SU-DHL-6 (cell line): Measurements from ENCODE around the gene TMEM108.

ENCODE experiments used
- H2AFZ ChIP-seq: fragments of 200-600 bp; sonication (generic); 2 replicates; pipeline ENCODE4 v1.6.1; 2014; ENCODE audit warnings: low read depth, mild to moderate bottlenecking, moderate library complexity, mixed read lengths, antibody characterized with exemption, low read length; ENCODE audit not compliant: severe bottlenecking
- H3F3A ChIP-seq: fragments of 200-600 bp; shearing (Covaris generic); 2 replicates; pipeline ENCODE4 v1.6.0; 2016; ENCODE audit warnings: antibody characterized with exemption, mild to moderate bottlenecking; ENCODE audit not compliant: insufficient read depth
- H3K27ac ChIP-seq: fragments of 200-600 bp; sonication (generic); 2 replicates; pipeline ENCODE4 v1.5.1; 2016; ENCODE audit warnings: low read depth, mild to moderate bottlenecking, low read length, moderate library complexity, mixed read lengths
- H3K27me3 ChIP-seq: fragments of 200-600 bp; sonication (generic), shearing (Covaris generic); 2 replicates; pipeline ENCODE4 v1.6.0; 2014; ENCODE audit warnings: mild to moderate bottlenecking, low read length
- H3K36me3 ChIP-seq: fragments of 200-600 bp; sonication (generic); 2 replicates; pipeline ENCODE4 v1.6.1; 2014; ENCODE audit warnings: mild to moderate bottlenecking, low read length, mixed read lengths
- H3K4me2 ChIP-seq: fragments of 300-600, 200-600 bp; shearing (Covaris generic), sonication (generic); 2 replicates; pipeline ENCODE4 v1.6.0; 2014; ENCODE audit warnings: low read length, low read depth, mild to moderate bottlenecking; ENCODE audit not compliant: poor library complexity, severe bottlenecking
- H3K4me3 ChIP-seq: fragments of 200-600 bp; sonication (generic); 2 replicates; pipeline ENCODE4 v1.5.1; 2014; ENCODE audit warnings: antibody characterized with exemption, low read length, mild to moderate bottlenecking, mixed read lengths; ENCODE audit not compliant: insufficient read depth, poor library complexity, severe bottlenecking
- H3K79me2 ChIP-seq: fragments of 200-600 bp; sonication (generic); 2 replicates; pipeline ENCODE4 v1.6.1; 2014; ENCODE audit warnings: mild to moderate bottlenecking, low read length, moderate library complexity; ENCODE audit not compliant: insufficient read depth
- H3K9ac ChIP-seq: fragments of 200-600 bp; sonication (generic); 2 replicates; pipeline ENCODE4 v1.7.0; 2014; ENCODE audit warnings: mild to moderate bottlenecking, low read length
- H3K9me2 ChIP-seq: fragments of 200-600 bp; sonication (generic); replicated peaks from 2 replicates; pipeline ENCODE4 v1.6.1; 2014; ENCODE audit warnings: low read length; ENCODE audit not compliant: insufficient read depth
- H3K9me3 ChIP-seq: fragments of 200-600 bp; sonication (generic); 2 replicates; pipeline ENCODE4 v1.6.1; 2014; ENCODE audit warnings: low read length, mixed read lengths; ENCODE audit not compliant: insufficient read depth
- H4K20me1 ChIP-seq: fragments of 200-600 bp; sonication (generic); 2 replicates; pipeline ENCODE4 v1.6.1; 2014; ENCODE audit warnings: low read depth, mild to moderate bottlenecking, antibody characterized with exemption, low read length, moderate library complexity, mixed read lengths
- CTCF ChIP-seq: fragments of 200-600 bp; sonication (generic); IDR thresholded peaks from one replicate; pipeline ENCODE4 v1.5.1; 2017; ENCODE audit warnings: antibody characterized with exemption, mild to moderate bottlenecking, low read length, moderate library complexity; ENCODE audit not compliant: insufficient read depth, poor library complexity, severe bottlenecking
- EZH2phosphoT487 ChIP-seq: fragments of 200-600 bp; sonication (generic), shearing (Covaris generic); conservative IDR thresholded peaks from 2 replicates; pipeline ENCODE4 v1.6.1; 2018; ENCODE audit warnings: mild to moderate bottlenecking, antibody characterized with exemption, low read length, moderate library complexity, mixed read lengths

The TMEM108 gene

GRCh38 chr3:133040696-133041523, 2.7 kb downstream of the TMEM108 start:
- Histone ChIP-seq H3F3A (no peaks in the 10 kb centered on the region), H3K4me2 (no peak overlapping the region), H3K9ac (no peak overlapping the region), H3K9me2 (no peaks in the 10 kb centered on the region), H3K27ac (no peak overlapping the region), H3K79me2 (no peaks in the 10 kb centered on the region), H3K9me3 (no peaks in the 10 kb centered on the region), H2AFZ (no peak overlapping the region), H3K4me3 (no peak overlapping the region), H3K36me3 (no peaks in the 10 kb centered on the region), H4K20me1 (no peaks in the 10 kb centered on the region), H3K27me3 (peaks cover 3% of the 10 kb centered on the region; the same call in 1 of the 2 replicates)
- no peak for TF ChIP-seq EZH2phosphoT487
- TF ChIP-seq CTCF, result peak; percentile 26

GRCh38 chr3:133041524-133041829, 3.3 kb downstream of the TMEM108 start:
- Histone ChIP-seq H4K20me1 (no peaks in the 10 kb centered on the region), H3K9me2 (no peaks in the 10 kb centered on the region), H3K27me3 (peaks cover 3% of the 10 kb centered on the region; the same call in 1 of the 2 replicates), H3K36me3 (no peaks in the 10 kb centered on the region), H3K27ac (no peak overlapping the region), H3K9me3 (no peaks in the 10 kb centered on the region), H2AFZ (no peak overlapping the region), H3F3A (no peaks in the 10 kb centered on the region), H3K4me3 (no peak overlapping the region), H3K79me2 (no peaks in the 10 kb centered on the region), H3K9ac (no peak overlapping the region), H3K4me2 (no peak overlapping the region)
- no peak for TF ChIP-seq CTCF
- no peak for TF ChIP-seq EZH2phosphoT487

- H3K4me3 ChIP-seq, result no peak overlapping the region
- no peaks in the 10 kb centered on the region for H3F3A ChIP-seq
- no peak overlapping the region for H3K9ac ChIP-seq
- no peak overlapping the region for H3K4me2 ChIP-seq
- TF ChIP-seq EZH2phosphoT487, result no peak
- H3K79me2 ChIP-seq, result no peaks in the 10 kb centered on the region
- no peak overlapping the region for H2AFZ ChIP-seq
- H4K20me1 ChIP-seq, result no peaks in the 10 kb centered on the region
- no peaks in the 10 kb centered on the region for H3K9me2 ChIP-seq
- H3K36me3 ChIP-seq, result no peaks in the 10 kb centered on the region
- no peak overlapping the region for H3K27ac ChIP-seq
- H3K27me3 ChIP-seq, result peaks cover 3% of the 10 kb centered on the region; the same call in 1 of the 2 replicates
- no peaks in the 10 kb centered on the region for H3K9me3 ChIP-seq
These were observed 4.6 kb downstream of the TMEM108 start for GRCh38 chr3:133042778-133043177.

- no peak overlapping the region for H3K9ac ChIP-seq
- no peaks in the 10 kb centered on the region for H3K9me3 ChIP-seq
- H3F3A ChIP-seq, result no peaks in the 10 kb centered on the region
- H3K4me2 ChIP-seq, result no peak overlapping the region
- no peaks in the 10 kb centered on the region for H3K79me2 ChIP-seq
- H2AFZ ChIP-seq, result no peak overlapping the region
- H3K36me3 ChIP-seq, result no peaks in the 10 kb centered on the region
- H3K27ac ChIP-seq, result no peak overlapping the region
- peaks cover 3% of the 10 kb centered on the region; the same call in 1 of the 2 replicates for H3K27me3 ChIP-seq
- H3K9me2 ChIP-seq, result no peaks in the 10 kb centered on the region
- TF ChIP-seq EZH2phosphoT487 (no peak), CTCF (no peak)
- H3K4me3 ChIP-seq, result no peak overlapping the region
- H4K20me1 ChIP-seq, result no peaks in the 10 kb centered on the region
These were observed 9.8 kb downstream of the TMEM108 start for GRCh38 chr3:133047980-133048379.
